ENCODE measurements around the gene KCNK4.

DNA sequence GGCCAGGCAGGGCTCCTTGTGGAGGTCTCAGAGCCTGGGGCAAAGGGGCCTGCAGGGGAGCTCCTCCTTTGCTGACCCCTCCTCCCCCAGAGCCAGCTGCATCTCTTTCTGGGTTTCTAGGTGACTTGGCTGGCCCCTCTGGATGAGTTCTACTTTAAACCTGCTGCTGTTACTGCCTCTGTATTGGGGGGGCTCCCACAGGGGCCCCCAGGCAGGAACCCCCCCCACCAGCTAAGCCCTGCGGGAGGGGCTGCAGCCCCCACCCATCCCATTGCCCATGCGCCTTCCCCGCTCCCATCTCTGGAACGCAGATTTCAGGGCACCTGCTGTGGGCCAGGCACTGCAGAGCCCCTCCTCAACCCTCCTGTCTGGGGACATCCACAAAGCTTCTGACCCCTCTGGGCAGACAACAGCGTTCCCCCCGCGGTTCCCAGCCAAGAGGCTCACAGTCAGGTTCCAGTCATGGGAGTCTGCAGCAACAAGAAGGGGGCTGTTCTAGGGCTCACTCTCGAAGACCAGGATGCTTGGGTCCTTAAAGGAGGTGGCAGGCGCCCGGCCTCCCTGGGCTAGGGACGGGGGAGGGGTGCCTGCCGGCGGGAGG is 40.6 kb upstream of the KCNK4 start:
- TF ChIP-seq EZH2 (IDR thresholded peaks at IDR 0.05; ENCODE audit: low read length): no peak
- TF ChIP-seq, protein P1, sequence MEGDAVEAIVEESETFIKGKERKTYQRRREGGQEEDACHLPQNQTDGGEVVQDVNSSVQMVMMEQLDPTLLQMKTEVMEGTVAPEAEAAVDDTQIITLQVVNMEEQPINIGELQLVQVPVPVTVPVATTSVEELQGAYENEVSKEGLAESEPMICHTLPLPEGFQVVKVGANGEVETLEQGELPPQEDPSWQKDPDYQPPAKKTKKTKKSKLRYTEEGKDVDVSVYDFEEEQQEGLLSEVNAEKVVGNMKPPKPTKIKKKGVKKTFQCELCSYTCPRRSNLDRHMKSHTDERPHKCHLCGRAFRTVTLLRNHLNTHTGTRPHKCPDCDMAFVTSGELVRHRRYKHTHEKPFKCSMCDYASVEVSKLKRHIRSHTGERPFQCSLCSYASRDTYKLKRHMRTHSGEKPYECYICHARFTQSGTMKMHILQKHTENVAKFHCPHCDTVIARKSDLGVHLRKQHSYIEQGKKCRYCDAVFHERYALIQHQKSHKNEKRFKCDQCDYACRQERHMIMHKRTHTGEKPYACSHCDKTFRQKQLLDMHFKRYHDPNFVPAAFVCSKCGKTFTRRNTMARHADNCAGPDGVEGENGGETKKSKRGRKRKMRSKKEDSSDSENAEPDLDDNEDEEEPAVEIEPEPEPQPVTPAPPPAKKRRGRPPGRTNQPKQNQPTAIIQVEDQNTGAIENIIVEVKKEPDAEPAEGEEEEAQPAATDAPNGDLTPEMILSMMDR (optimal IDR thresholded peaks at IDR 0.05 in 1 of 3, IDR thresholded peaks at IDR 0.05 in 1 of 3, conservative IDR thresholded peaks at IDR 0.05 in 1 of 3; ENCODE audit: extremely low read depth in 1 of 3, insufficient read depth in 2 of 3, low read length in 3 of 3): no peak
